HFF-Myc (cell line): ENCODE data around the gene MYO18B.

Experiments used
- DNase-seq: peaks from one replicate; pipeline ENCODE4 v3.0.0-alpha.2; 2011; ENCODE audit warnings: low read depth; ENCODE audit errors: extremely low read depth
- H3K4me3 ChIP-seq: replicated peaks from 2 replicates; pipeline ENCODE4 v1.5.1; 2011; ENCODE audit warnings: low read depth, mild to moderate bottlenecking, control low read depth, low read length
- CTCF ChIP-seq: IDR thresholded peaks from 2 replicates; pipeline ENCODE4 v1.5.1; 2012; ENCODE audit warnings: mild to moderate bottlenecking, low read depth, low read length, control low read depth; ENCODE audit errors: missing control alignments

Gene MYO18B

GRCh38 chr22:26019596-26019995 is 277.6 kb downstream of the MYO18B start:
- no peak overlapping the region for H3K4me3 ChIP-seq
- DNase-seq = no peak
- no peak for TF ChIP-seq CTCF

- no peak for TF ChIP-seq CTCF
- no peak overlapping the region for H3K4me3 ChIP-seq
- DNase-seq = no peak
These were observed 279.5 kb downstream of the MYO18B start for GRCh38 chr22:26021516-26021915.

- no peak for TF ChIP-seq CTCF
- no peak overlapping the region for H3K4me3 ChIP-seq
- DNase-seq = no peak
These were observed 281.3 kb downstream of the MYO18B start for GRCh38 chr22:26023104-26023775.

- DNase-seq = no peak
- no peak overlapping the region for H3K4me3 ChIP-seq
- TF ChIP-seq CTCF = no peak
These were observed 283.6 kb downstream of the MYO18B start for GRCh38 chr22:26025626-26026025.

GRCh38 chr22:26027341-26027740 is 285.4 kb downstream of the MYO18B start:
- no peak overlapping the region for H3K4me3 ChIP-seq
- no peak for DNase-seq
- TF ChIP-seq CTCF = no peak

GRCh38 chr22:26031641-26032040 is 289.7 kb downstream of the MYO18B start:
- no peak for DNase-seq
- TF ChIP-seq CTCF = no peak
- no peak overlapping the region for H3K4me3 ChIP-seq

DNA sequence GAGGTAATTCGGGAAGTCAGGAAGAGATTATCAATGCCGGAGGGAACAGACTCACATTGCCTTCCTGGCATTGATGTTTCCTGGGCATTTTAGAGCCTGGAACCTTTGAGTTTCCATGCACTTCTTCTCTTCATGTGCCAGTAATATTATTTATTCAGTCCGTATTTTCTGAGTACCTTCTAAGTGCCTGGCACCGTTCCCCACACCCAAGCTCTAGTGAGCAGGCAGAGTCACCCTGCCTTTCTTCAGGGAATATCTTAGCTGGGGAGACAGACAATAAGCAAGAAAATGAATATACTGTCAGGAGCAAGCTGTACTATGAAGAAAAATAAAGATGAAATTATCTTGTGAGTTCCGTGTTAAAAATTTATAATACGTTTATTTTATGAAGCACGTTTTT is 291.1 kb downstream of the MYO18B start:
- TF ChIP-seq CTCF = no peak
- no peak overlapping the region for H3K4me3 ChIP-seq
- DNase-seq = no peak
